ENCODE results near the gene RAB37. TPM values are rescaled to one million over a fixed set of nuclear protein-coding genes. Genes with fewer than 3 reads are reported as not detected.

RAB37 gene
- total and polyA plus RNA-seq, 2 of the 13 experiments (the other 11 are each of a cell fraction or from before 2014, with no cell fraction given), result 0.91 to 3.7 TPM

DNA sequence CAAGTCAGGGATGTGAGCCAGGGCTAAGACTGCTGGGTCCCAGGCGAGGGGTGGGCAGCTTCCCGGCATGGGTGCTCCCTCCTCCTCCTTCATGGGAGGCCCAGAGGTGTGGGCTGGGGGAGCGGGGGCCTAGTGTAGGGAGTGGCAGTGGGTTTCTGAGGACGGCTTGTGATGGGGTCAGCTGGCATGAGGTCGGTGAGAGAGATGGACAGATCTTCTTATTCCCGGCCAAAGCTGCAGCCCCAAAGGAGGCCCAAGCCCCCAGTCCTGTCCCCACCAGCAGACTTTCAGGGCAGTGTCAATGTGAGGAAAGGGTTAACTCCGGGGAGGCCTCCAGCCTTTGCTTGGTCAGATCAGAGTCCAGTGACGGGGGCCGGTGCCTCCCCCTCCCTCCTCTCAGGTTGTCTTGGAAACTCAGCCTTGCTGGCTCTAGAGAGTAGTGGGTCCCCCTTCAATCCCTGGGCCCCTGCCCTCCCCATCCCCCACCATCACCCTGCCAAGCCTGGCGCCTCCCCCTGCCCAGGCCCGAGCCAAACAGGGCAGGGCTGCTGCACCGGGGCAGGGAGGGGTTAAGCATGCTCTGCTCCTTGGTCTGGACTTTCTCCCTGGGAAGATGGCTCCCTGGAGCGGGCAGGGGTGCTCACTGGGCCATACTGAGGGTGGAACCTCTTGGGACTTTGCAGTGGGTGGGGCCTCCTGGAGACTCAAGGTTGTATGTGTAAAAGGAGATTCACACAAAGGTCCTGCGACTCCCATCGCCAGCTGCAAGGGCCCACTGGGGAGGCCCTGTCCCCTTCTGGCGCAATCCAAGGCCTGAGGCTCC is 26.7 kb downstream of the RAB37 start (continued):
- TF ChIP-seq BCLAF1 (IDR thresholded peaks at IDR 0.05) (no peak), ZBTB46 (CRISPR knock-in tag; IDR thresholded peaks at IDR 0.05; ENCODE audit: borderline replicate concordance) (0 out of 2 replicates have a peak, but pooled peaks have one; percentile 29), ZNF629 (CRISPR knock-in tag; conservative IDR thresholded peaks at IDR 0.05) (peak; percentile 34; the same call in 1 of the 2 replicates), ZNF263 (CRISPR knock-in tag; IDR thresholded peaks at IDR 0.05) (peak; percentile 90), ZNF331 (CRISPR knock-in tag; IDR thresholded peaks at IDR 0.05) (peak; percentile 89; the same call in 1 of the 2 replicates), POLR2AphosphoS5 (IDR thresholded peaks at IDR 0.05; ENCODE audit: low read depth, low read length) (peak; percentile 14; the same call in 1 of the 2 replicates), KAT7 (CRISPR knock-in tag; IDR thresholded peaks at IDR 0.05; ENCODE audit: borderline replicate concordance) (peak; percentile 80), MLLT10 (CRISPR knock-in tag; IDR thresholded peaks at IDR 0.05) (no peak), ZBTB20 (CRISPR knock-in tag; IDR thresholded peaks at IDR 0.05; ENCODE audit: borderline replicate concordance, low read depth) (0 out of 2 replicates have a peak, but pooled peaks have one; percentile 18), PCBP1 (IDR thresholded peaks at IDR 0.05; ENCODE audit: borderline replicate concordance, low read depth, low read length) (0 out of 2 replicates have a peak, but pooled peaks have one; percentile 56), TARDBP (CRISPR knock-in tag; IDR thresholded peaks at IDR 0.05) (no peak; the same call in 1 of the 2 replicates), SNAPC2 (CRISPR knock-in tag; IDR thresholded peaks at IDR 0.05) (no peak), ZNF138 (CRISPR knock-in tag; IDR thresholded peaks at IDR 0.05; ENCODE audit: low read depth) (0 out of 2 replicates have a peak, but pooled peaks have one; percentile 17), CBX5 (CRISPR knock-in tag; IDR thresholded peaks at IDR 0.05; ENCODE audit: borderline replicate concordance) (peak; percentile 35; the same call in 1 of the 2 replicates), TFDP2 (CRISPR knock-in tag; IDR thresholded peaks at IDR 0.05) (peak; percentile 56), ZNF281 (CRISPR knock-in tag; IDR thresholded peaks at IDR 0.05; ENCODE audit: borderline replicate concordance) (peak; percentile 97)
- TF ChIP-seq, protein P1, sequence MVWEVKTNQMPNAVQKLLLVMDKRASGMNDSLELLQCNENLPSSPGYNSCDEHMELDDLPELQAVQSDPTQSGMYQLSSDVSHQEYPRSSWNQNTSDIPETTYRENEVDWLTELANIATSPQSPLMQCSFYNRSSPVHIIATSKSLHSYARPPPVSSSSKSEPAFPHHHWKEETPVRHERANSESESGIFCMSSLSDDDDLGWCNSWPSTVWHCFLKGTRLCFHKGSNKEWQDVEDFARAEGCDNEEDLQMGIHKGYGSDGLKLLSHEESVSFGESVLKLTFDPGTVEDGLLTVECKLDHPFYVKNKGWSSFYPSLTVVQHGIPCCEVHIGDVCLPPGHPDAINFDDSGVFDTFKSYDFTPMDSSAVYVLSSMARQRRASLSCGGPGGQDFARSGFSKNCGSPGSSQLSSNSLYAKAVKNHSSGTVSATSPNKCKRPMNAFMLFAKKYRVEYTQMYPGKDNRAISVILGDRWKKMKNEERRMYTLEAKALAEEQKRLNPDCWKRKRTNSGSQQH (CRISPR knock-in tag; IDR thresholded peaks at IDR 0.05; ENCODE audit: low read depth), result peak; percentile 57; the same call in 1 of the 2 replicates

Data from HepG2 (cell line).